Lung (tissue), 12 donors: ENCODE results near the gene SLC7A5. TPM values are rescaled to one million over a fixed set of nuclear protein-coding genes. Genes with fewer than 3 reads are reported as not detected.

Experiments
- ATAC-seq: fragments of 200-7000 bp; cut with Tn5 transposase; one replicate; pipeline ENCODE4 v1.9.1; 2020; ENCODE audit warnings: moderate number of reproducible peaks; ENCODE audit not compliant: insufficient read depth, low FRiP score
- DNase-seq, 3 donors: peaks; one replicate each; pipeline ENCODE4 v3.0.0-alpha.2; 2013 to 2017
- H3K27ac ChIP-seq, 2 donors: one replicate each; pipeline ENCODE4 v1.5.1; 2013; ENCODE audit warnings: mild to moderate bottlenecking in 2 of 2, moderate library complexity in 2 of 2, control low read depth in 1 of 2, inconsistent platforms in 1 of 2, low read depth in 1 of 2, low read length in 1 of 2
- H3K27me3 ChIP-seq, 3 donors: one replicate each; pipeline ENCODE4 v1.5.1; 2013; ENCODE audit warnings: low read length in 2 of 3; ENCODE audit not compliant: control insufficient read depth in 3 of 3, insufficient read depth in 3 of 3
- H3K36me3 ChIP-seq, 4 donors: one replicate each; pipeline ENCODE4 v1.5.1; 2013; ENCODE audit warnings: low read length in 4 of 4, mild to moderate bottlenecking in 1 of 4, moderate library complexity in 1 of 4; ENCODE audit not compliant: control insufficient read depth in 4 of 4, insufficient read depth in 4 of 4
- H3K4me1 ChIP-seq, 5 donors: one replicate each; pipeline ENCODE4 v1.5.1; 2013; ENCODE audit warnings: low read length in 5 of 5, mild to moderate bottlenecking in 2 of 5, moderate library complexity in 1 of 5; ENCODE audit not compliant: control insufficient read depth in 5 of 5, insufficient read depth in 5 of 5
- H3K4me3 ChIP-seq: one replicate; pipeline ENCODE4 v1.5.1; 2013; ENCODE audit warnings: mild to moderate bottlenecking, control low read depth, moderate library complexity
- H3K9ac ChIP-seq, 2 donors: one replicate each; pipeline ENCODE4 v1.5.1; 2013; ENCODE audit warnings: low read length in 2 of 2, control low read depth in 1 of 2; ENCODE audit not compliant: insufficient read depth in 1 of 2
- H3K9me3 ChIP-seq, 4 donors: one replicate each; pipeline ENCODE4 v1.5.1; 2013; ENCODE audit warnings: low read length in 3 of 4, mild to moderate bottlenecking in 1 of 4, moderate library complexity in 1 of 4; ENCODE audit not compliant: control insufficient read depth in 4 of 4, insufficient read depth in 3 of 4
- CTCF ChIP-seq: IDR thresholded peaks from 2 replicates; pipeline ENCODE4 v1.5.1; 2012; ENCODE audit warnings: mild to moderate bottlenecking; ENCODE audit errors: control extremely low read depth, extremely low read depth
- WGBS, 2 donors: extraction: QIAGEN DNeasy Blood & Tissue Kit; methylation state at CpG; one replicate each; pipeline ENCODE4 v1.1.7; 2013; 5-methylcytosine and 5-hydroxymethylcytosine counted together
- polyA plus RNA-seq, 2 donors: library from polyadenylated mRNA; stranded (reverse); fragments of 200-250 nt; gene quantifications; one replicate each; pipeline ENCODE4 v1.2.1, GENCODE V29; 2013
- total RNA-seq, 2 donors: library from RNA; depleted of rRNA in 1 of 2; stranded (reverse); fragments of >200 nt in 1 of 2; gene quantifications; one replicate each; pipeline ENCODE4 v1.2.1, GENCODE V29; 2014 to 2021
- donor health status: control.
- donor health status: control.
- donor health status: Bipolar disorder and iron deficiency.
- donor health status: healthy.
- donor health status: DM: yes; HTN: yes; CAD: no.

The SLC7A5 gene
- total and polyA plus RNA-seq, 4 donors = 4.0 to 36.1 (median 19.8) TPM

DNA sequence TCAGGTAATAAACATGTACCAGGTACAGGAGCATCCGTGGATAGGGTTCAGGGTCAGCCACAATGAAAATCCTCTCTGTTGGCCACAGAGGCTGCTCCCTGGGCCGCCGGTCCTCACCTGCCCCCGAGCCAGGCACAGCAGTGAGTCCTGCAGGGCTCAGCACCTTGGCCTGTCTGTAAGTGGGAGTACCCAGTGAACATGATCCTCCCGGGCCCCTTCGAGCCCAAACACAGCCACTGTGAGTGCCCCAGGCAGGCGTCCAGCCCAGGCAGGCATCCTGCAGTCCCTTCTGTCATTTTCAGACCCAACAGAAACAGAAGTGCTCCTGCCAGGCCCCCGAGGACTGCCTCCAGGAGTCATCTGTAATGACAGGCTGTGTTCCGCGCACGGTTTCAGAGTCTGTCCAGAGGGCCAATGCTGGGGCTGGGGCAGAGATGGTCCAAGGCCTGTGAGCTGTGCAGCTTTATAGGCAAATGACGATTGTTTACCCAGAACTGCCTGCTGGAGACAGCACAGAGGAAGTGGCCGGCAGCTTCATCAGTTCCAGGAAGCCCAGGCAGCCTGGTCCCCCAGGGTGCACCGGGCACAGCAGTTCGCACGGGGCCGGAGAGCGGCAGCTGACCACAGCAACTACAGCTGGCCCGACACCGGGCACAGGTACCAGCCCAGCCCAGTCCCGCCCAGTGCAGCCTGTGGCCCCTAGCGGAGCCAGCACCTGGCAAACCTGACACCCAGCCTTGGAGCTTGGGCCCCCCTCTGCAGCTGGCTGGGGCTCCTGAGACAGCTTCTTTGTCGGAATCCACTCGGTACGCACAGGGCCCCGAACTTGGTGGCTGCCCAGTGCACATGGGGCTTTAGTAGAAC lies 13.2 kb downstream of the SLC7A5 start:
- H3K27me3 ChIP-seq = no peaks in the 10 kb centered on the region

DNA sequence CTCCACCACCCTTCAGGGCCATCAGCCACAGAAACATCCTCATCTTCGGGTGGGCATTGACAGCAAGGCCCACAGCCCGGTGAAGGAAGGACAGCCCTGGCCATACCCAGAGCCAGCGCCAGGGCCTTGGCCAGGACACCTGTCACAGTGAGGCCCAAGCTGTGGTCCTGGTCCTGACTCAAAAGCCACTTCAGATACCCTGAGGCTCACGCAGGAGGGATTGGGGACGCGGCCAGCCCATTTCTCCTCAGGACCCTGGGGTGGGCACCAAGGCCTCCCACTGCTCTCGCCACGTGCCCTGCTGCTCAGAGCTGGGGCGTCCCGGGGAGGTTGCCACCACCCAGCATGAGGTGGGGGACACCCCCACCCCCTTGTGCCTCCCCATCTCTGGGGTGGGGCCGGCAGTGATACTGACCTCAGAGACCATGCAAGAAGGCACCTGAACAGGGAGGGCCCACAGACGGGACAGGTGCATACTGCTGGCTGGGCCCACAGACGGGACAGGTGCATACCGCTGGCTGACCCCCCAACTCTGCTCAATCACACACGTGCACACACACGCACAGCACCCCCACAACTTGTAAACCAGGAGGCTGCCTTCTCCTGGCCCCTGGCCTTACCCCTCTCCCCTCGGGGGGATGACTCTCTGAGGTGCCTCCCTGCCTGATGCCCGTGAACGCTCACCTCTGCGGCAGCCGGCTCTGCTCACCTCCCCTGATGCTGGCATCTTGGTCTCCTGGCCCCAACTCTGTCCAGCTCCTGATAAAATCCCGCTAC lies 14.2 kb downstream of the SLC7A5 start:
- Histone ChIP-seq H3K4me3 (no peak overlapping the region), H3K36me3 (peaks cover 0 to 3% (median 0%) of the 10 kb centered on the region in 4 donors), H3K9me3 (no peaks in the 10 kb centered on the region), H3K27ac (peak overlapping the region in 1 of 2 donors; percentile 51), H3K4me1 (peaks cover 0 to 18% (median 7%) of the 10 kb centered on the region in 5 donors), H3K27me3 (no peaks in the 10 kb centered on the region), H3K9ac (no peak overlapping the region)
- ATAC-seq = no peak
- TF ChIP-seq CTCF = no peak
- no peak for DNase-seq
- WGBS, 2 donors = 93% methylated on average over 22 of the region's 22 CpGs

More for the DNA sequence above, 13.2 kb downstream of the SLC7A5 start:
- 57 to 66% methylated on average over 24 to 26 of the region's 26 CpGs for WGBS, 2 donors
- Histone ChIP-seq H3K9ac (no peak overlapping the region), H3K4me3 (no peak overlapping the region), H3K4me1 (peaks cover 0 to 17% (median 7%) of the 10 kb centered on the region in 5 donors), H3K36me3 (peaks cover 0 to 2% (median 0%) of the 10 kb centered on the region in 4 donors), H3K27ac (peak overlapping the region in 1 of 2 donors; percentile 50), H3K9me3 (no peaks in the 10 kb centered on the region)
- DNase-seq (no peak), ATAC-seq (peak; percentile 21)
- TF ChIP-seq CTCF = no peak

DNA sequence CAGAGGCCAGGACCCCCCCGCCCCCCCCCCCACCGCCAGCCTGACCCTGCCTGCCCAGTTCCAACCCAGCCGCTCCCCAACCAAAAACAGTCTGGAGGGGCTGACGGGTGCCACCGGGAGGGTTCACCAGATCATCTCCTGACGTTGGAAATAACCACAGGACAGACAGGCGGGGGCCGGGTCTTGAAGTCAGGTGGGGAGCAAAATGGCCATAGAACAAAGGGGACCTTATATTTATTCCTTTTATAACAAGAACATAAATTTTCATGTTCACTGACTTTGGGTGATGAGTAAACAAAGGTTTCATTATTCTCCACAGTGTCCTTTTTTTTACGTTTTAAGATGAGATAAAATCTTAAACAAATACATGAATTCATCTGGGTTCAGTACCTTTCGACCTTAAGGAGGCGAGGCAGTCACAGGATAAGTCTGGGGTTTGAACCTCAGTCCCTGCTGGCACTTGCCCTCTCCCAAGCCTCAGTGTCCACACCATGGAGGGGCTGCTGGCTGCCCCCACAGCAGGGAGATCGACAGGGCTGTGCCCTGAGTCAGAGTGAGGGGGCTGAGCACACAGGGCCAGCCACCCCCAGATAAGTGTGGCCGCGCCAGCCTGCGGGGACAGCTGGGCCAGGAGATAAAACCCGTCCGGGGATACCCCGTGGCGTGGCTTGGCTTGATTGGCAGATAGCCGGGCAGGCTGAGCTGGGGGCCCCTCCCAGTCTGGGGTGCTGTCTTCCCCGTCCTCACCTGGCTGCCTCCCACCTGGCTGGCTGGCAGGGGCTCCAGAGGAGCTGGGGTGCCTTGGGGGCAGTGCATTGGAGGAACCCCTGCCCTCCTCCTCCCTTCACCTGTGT lies 15.0 kb downstream of the SLC7A5 start:
- WGBS, 2 donors = 56 to 62% methylated on average over 21 of the region's 21 CpGs
- Histone ChIP-seq H3K4me3 (no peak overlapping the region), H3K36me3 (peaks cover 0 to 3% (median 0%) of the 10 kb centered on the region in 4 donors), H3K9ac (no peak overlapping the region), H3K27ac (peak overlapping the region in 1 of 2 donors; percentile 80), H3K9me3 (no peaks in the 10 kb centered on the region), H3K27me3 (no peaks in the 10 kb centered on the region), H3K4me1 (peaks cover 0 to 18% (median 7%) of the 10 kb centered on the region in 5 donors)
- no peak for TF ChIP-seq CTCF
- no peak for ATAC-seq
- DNase-seq = peak in 1 of 3 donors; percentile 46
